Colonic mucosa (tissue), 4 donors: ENCODE measurements around the gene SPECC1L. TPM values are rescaled to one million over a fixed set of nuclear protein-coding genes. Genes with fewer than 3 reads are reported as not detected.

Experiments
- DNase-seq: peaks from one replicate; pipeline ENCODE4 v3.0.0-alpha.2; 2020
- H3K27ac ChIP-seq: fragments of 200-600 bp; one replicate; pipeline ENCODE4 v1.8.0; 2021
- H3K27me3 ChIP-seq: fragments of 200-600 bp; one replicate; pipeline ENCODE4 v1.8.0; 2021
- H3K36me3 ChIP-seq: fragments of 200-600 bp; one replicate; pipeline ENCODE4 v1.8.0; 2021
- H3K4me1 ChIP-seq: fragments of 200-600 bp; one replicate; pipeline ENCODE4 v1.8.0; 2021; ENCODE audit warnings: mild to moderate bottlenecking
- H3K4me3 ChIP-seq: fragments of 200-600 bp; one replicate; pipeline ENCODE4 v1.8.0; 2021
- H3K9ac ChIP-seq, 2 donors: one replicate each; pipeline ENCODE4 v1.7.0; 2013; ENCODE audit warnings: control low read depth in 2 of 2, low read depth in 2 of 2, low read length in 2 of 2
- H3K9me3 ChIP-seq: fragments of 200-600 bp; one replicate; pipeline ENCODE4 v1.8.0; 2021
- CTCF ChIP-seq: fragments of 200-600 bp; IDR thresholded peaks from one replicate; pipeline ENCODE4 v1.8.0; 2022; ENCODE audit warnings: antibody characterized with exemption, mild to moderate bottlenecking
- intact Hi-C: fragments of 100-400 bp; cut with DNase I; formaldehyde crosslinking; loops from one replicate; pipeline ENCODE4 v1.14.1; 2022
- total RNA-seq, 2 donors: library from RNA; stranded (reverse); fragmentation: NEBNext Ultra II Directional in 1 of 2; extraction: Animal tissue kit (Norgen Biotek cat#: 25700) in 1 of 2; gene quantifications; one replicate each; pipeline ENCODE4 v1.2.1, GENCODE V29; 2021
- donor health status: healthy.
- donor health status: DM: no; HTN: no; CAD: no.
- donor health status: DM: no; HTN: no; CAD: no.

SPECC1L gene
- total RNA-seq, 2 donors from 2014 or later = 45.3 to 55.3 TPM

DNA sequence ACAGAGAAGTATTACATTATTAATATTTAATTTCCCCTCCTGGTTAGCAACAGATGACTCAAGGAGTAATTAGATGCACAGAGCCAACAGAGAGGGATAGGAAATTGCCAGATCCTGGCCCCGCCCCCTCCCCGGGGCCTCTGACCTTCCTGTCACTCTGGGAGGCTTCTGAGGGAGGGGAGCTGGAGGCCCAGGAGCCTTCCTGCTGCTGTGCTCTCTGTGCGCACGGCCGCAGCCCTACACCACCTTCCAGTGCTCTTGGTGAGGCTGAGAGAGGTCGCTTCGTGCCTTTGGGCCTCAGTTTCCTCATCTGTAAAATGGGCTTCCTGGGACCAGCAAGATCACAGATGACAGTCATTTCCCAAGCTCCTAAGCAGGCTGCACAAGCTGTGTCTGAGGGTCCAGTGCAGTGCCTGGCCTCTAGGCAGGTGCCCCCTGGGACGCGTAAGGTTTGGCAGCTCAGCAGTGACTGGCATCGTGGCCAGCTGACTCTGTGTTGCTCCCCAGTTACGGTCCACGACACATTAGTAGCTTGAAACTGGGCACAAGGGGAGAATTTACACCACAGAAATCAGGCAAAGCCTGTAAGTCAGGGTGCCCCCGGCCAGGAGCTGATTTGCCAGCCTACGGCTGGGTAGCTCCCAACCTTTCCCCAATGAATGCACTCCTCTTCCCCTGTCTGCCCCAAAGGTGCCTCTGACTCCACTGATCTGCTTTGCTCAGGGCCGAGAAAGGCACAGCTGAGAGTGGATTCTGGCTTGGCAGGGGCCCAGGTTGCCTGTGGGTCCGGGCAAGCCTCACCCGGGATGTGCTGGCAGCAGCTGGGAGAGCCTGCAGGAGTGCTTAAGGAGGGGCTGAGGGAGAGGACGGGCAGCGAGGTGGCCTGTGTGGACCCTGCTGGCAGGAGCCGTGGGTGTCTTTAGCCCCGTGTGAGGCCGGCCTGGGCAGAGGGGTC, 159.1 kb downstream of the SPECC1L start:
- TF ChIP-seq CTCF = no peak
- peaks cover 9% of the 10 kb centered on the region for H3K27me3 ChIP-seq
- intact Hi-C loops = no loop called here
- no peak overlapping the region for H3K4me3 ChIP-seq
- H3K36me3 ChIP-seq = no peaks in the 10 kb centered on the region
- H3K4me1 ChIP-seq = peaks cover 8% of the 10 kb centered on the region
- DNase-seq = no peak
- no peaks in the 10 kb centered on the region for H3K9me3 ChIP-seq
- H3K9ac ChIP-seq = peak overlapping the region in 1 of 2 donors; percentile 3
- H3K27ac ChIP-seq = no peak overlapping the region

GRCh38 chr22:24430431-24431308, 160.0 kb downstream of the SPECC1L start:
- Histone ChIP-seq H3K4me1 (peaks cover 8% of the 10 kb centered on the region), H3K9me3 (no peaks in the 10 kb centered on the region), H3K36me3 (no peaks in the 10 kb centered on the region), H3K9ac (no peak overlapping the region), H3K4me3 (no peak overlapping the region), H3K27me3 (no peaks in the 10 kb centered on the region), H3K27ac (no peak overlapping the region)
- TF ChIP-seq CTCF = no peak
- intact Hi-C loops = no loop called here
- DNase-seq = no peak

GRCh38 chr22:24431309-24432034, 160.8 kb downstream of the SPECC1L start:
- Histone ChIP-seq H3K36me3 (no peaks in the 10 kb centered on the region), H3K4me1 (peaks cover 8% of the 10 kb centered on the region), H3K9ac (no peak overlapping the region), H3K27me3 (no peaks in the 10 kb centered on the region), H3K27ac (no peak overlapping the region), H3K9me3 (no peaks in the 10 kb centered on the region), H3K4me3 (no peak overlapping the region)
- TF ChIP-seq CTCF = no peak
- no peak for DNase-seq
- intact Hi-C loops = no loop called here

GRCh38 chr22:24432059-24432853, 161.6 kb downstream of the SPECC1L start:
- Histone ChIP-seq H3K4me3 (no peak overlapping the region), H3K27ac (no peak overlapping the region), H3K9me3 (no peaks in the 10 kb centered on the region), H3K36me3 (no peaks in the 10 kb centered on the region), H3K27me3 (no peaks in the 10 kb centered on the region), H3K9ac (no peak overlapping the region), H3K4me1 (peaks cover 8% of the 10 kb centered on the region)
- peak; percentile 59 for DNase-seq
- intact Hi-C loops = no loop called here
- TF ChIP-seq CTCF = no peak
